HFFc6 (cell line): ENCODE measurements around the gene SMOC2. TPM values are rescaled to one million over a fixed set of nuclear protein-coding genes. Genes with fewer than 3 reads are reported as not detected.

Source experiments
- DNase-seq: peaks from one replicate; pipeline ENCODE4 v3.0.0-alpha.2; 2018
- H3K27ac Mint-ChIP-seq: 2 replicates; pipeline ENCODE4 v1.8.0; 2020; ENCODE audit warnings: mild to moderate bottlenecking, mixed read lengths
- H3K27me3 Mint-ChIP-seq: 2 replicates; pipeline ENCODE4 v1.8.0; 2021; ENCODE audit warnings: mild to moderate bottlenecking, moderate library complexity, mixed read lengths; ENCODE audit not compliant: insufficient read depth
- H3K36me3 Mint-ChIP-seq: 2 replicates; pipeline ENCODE4 v1.8.0; 2021; ENCODE audit warnings: low read depth, mixed read lengths
- H3K4me1 Mint-ChIP-seq: 2 replicates; pipeline ENCODE4 v1.8.0; 2020; ENCODE audit warnings: low read depth, mixed read lengths
- H3K4me3 Mint-ChIP-seq: 2 replicates; pipeline ENCODE4 v1.8.0; 2020; ENCODE audit warnings: mild to moderate bottlenecking, moderate library complexity, mixed read lengths
- H3K9me3 Mint-ChIP-seq: 2 replicates; pipeline ENCODE4 v1.8.0; 2020; ENCODE audit warnings: mild to moderate bottlenecking, mixed read lengths
- CTCF ChIP-seq: fragments of 200-600 bp; sonication (generic); IDR thresholded peaks from 2 replicates; pipeline ENCODE4 v1.5.0; 2021; ENCODE audit warnings: antibody characterized with exemption, mild to moderate bottlenecking
- total RNA-seq, 6 experiments: library from RNA; stranded (reverse); fragmentation: NEBNext Ultra II Directional; extraction: Animal tissue kit (Norgen Biotek cat#: 25700); gene quantifications; 2 replicates in 1 of 6; 3 replicates in 5 of 6; pipeline ENCODE4 v1.2.3, GENCODE V29; 2021

The SMOC2 gene
- total RNA-seq, 6 experiments from 2014 or later: not detected

- no peaks in the 10 kb centered on the region for H3K27me3 Mint-ChIP-seq
- H3K4me1 Mint-ChIP-seq: no peaks in the 10 kb centered on the region
These were observed 6.7 kb downstream of the SMOC2 start for GRCh38 chr6:168447700-168448099.

GRCh38 chr6:168448243-168448855 lies 7.4 kb downstream of the SMOC2 start:
- Mint-ChIP-seq H3K27ac (no peak overlapping the region), H3K4me1 (no peaks in the 10 kb centered on the region), H3K27me3 (no peaks in the 10 kb centered on the region), H3K4me3 (no peak overlapping the region), H3K9me3 (peaks cover 56% of the 10 kb centered on the region), H3K36me3 (peaks cover 11% of the 10 kb centered on the region; the same call in 1 of the 2 replicates)
- DNase-seq: no peak
- no peak for TF ChIP-seq CTCF

More at GRCh38 chr6:168447700-168448099, 6.7 kb downstream of the SMOC2 start:
- DNase-seq: no peak
- H3K9me3 Mint-ChIP-seq: peaks cover 61% of the 10 kb centered on the region
- no peak overlapping the region for H3K27ac Mint-ChIP-seq
- no peak overlapping the region for H3K4me3 Mint-ChIP-seq
- H3K36me3 Mint-ChIP-seq: peaks cover 12% of the 10 kb centered on the region
- no peak for TF ChIP-seq CTCF

GRCh38 chr6:168450917-168451316 lies 9.9 kb downstream of the SMOC2 start:
- Mint-ChIP-seq H3K4me3 (no peak overlapping the region), H3K4me1 (no peaks in the 10 kb centered on the region), H3K27ac (no peak overlapping the region), H3K27me3 (peaks cover 1% of the 10 kb centered on the region; the same call in 1 of the 2 replicates), H3K9me3 (peaks cover 62% of the 10 kb centered on the region), H3K36me3 (peaks cover 21% of the 10 kb centered on the region)
- TF ChIP-seq CTCF: no peak
- DNase-seq: no peak

- no peak for DNase-seq
- H3K4me3 Mint-ChIP-seq: no peak overlapping the region
- peaks cover 21% of the 10 kb centered on the region for H3K36me3 Mint-ChIP-seq
- peaks cover 2% of the 10 kb centered on the region; the same call in 1 of the 2 replicates for H3K27me3 Mint-ChIP-seq
- no peak overlapping the region for H3K27ac Mint-ChIP-seq
- no peaks in the 10 kb centered on the region for H3K4me1 Mint-ChIP-seq
- peaks cover 71% of the 10 kb centered on the region for H3K9me3 Mint-ChIP-seq
- TF ChIP-seq CTCF: no peak
These were observed 11.0 kb downstream of the SMOC2 start for GRCh38 chr6:168451805-168452517.

GRCh38 chr6:168452685-168453377 lies 11.8 kb downstream of the SMOC2 start:
- Mint-ChIP-seq H3K27me3 (peaks cover 2% of the 10 kb centered on the region; the same call in 1 of the 2 replicates), H3K4me1 (no peaks in the 10 kb centered on the region)

More at GRCh38 chr6:168452685-168453377, 11.8 kb downstream of the SMOC2 start:
- peaks cover 71% of the 10 kb centered on the region for H3K9me3 Mint-ChIP-seq
- H3K27ac Mint-ChIP-seq: no peak overlapping the region
- peaks cover 15% of the 10 kb centered on the region for H3K36me3 Mint-ChIP-seq
- no peak overlapping the region for H3K4me3 Mint-ChIP-seq
- TF ChIP-seq CTCF: no peak
- no peak for DNase-seq
